SKM-1 (cell line): ENCODE data around the gene TOM1.

ENCODE experiments used
- DNase-seq: peaks from one replicate; lab custom pipeline; 2025; ENCODE audit not compliant: unreplicated experiment; lab: John Stamatoyannopoulos, UW

Gene TOM1

DNA sequence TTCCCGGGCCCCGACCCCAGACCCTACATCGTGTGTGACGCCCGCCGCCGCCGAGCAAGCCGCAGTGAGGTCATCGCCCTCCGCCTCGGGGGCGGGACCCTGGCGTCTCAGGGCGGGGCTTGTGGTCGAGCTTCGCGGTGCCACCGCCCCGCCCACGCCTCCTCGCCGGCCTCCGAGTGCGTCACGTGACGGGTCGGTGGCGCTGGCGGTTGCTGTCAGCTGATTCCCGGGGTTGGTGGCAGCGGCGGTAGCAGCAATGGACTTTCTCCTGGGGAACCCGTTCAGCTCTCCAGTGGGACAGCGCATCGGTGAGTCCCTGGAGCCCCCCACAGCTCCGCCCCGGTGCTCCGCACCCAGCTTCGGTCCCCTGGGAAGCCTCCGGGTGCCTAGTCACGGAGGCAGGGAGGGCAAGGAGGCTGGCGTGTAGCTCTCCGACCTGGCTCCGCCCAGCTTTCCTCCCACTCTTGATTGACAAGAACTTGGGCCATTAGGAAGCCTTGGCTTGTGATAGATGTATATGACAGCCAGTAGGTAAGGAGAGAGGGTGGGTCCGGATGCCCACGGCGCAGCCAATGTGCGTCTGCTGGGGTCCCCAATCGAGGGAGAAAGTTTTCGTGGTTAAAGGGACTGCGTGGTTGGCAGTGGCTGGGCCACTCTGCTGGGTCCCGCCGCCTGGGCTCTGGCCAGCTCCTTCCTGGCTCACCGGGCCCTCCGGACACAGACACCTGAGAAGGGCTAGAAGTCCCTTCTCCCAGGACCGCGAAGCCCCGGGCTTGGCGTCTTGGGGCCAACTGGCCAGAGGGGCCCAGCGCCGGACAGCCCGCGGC, at the start of gene TOM1:
Gene TOM1, plus strand, starts transcription at position 222 of the 827 bp plus-strand sequence. Its CDS starts 35 bp downstream, at position 257.
- peak; percentile 91 for DNase-seq

DNA sequence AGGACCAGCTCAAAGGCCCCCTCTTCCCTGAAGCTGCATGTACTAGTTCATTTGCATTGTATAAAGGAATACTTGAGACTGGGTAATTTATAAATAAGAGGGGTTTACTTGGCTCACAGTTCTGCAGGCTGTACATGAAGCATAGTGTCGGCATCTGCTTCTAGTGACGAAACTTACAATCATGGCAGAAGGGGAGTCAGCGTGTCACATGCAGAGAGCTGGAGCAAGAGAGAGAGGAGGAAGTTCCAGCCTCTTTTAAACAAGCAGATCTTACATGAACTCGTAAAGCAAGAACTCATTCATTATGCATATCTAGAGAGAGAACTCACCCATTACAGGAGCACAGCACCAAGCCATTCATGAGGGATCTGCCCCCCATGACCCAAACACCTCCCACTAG, 49.5 kb upstream of the TOM1 start:
- DNase-seq = no peak

DNA sequence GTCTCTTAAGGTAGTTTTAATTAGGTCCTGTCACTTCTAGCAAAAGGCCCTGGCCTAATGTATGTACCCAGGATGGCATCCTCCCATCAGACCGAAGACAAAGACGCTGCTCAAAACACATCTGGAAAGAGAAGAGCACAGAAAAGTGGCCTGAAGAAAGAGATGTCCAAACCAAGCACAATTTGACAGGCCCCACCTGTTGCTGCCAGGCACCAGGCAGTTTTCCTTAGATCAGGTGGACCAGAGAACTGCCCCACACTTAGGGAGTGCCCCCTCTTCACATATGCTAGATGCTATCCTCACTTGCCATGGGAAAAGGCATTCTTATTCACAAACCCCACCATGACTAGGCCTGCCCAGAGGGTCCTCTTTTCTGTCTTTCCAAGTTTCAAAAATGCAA, 45.7 kb upstream of the TOM1 start:
- no peak for DNase-seq

DNA sequence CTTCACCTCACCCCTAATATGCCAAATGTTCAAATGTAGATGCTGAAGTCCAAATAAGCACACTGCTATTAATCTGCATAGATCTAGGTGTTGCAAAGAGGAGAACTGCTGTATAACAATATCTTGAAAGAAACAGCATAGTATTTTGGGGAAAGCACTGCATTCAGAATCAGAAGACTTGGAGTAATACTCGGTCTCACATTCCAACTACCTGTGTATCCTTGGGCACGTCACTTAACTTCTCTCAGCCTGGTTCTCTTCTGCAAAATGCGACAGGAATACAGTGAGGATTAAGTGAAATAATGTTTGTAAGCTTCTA, 42.7 kb upstream of the TOM1 start:
- no peak for DNase-seq

DNA sequence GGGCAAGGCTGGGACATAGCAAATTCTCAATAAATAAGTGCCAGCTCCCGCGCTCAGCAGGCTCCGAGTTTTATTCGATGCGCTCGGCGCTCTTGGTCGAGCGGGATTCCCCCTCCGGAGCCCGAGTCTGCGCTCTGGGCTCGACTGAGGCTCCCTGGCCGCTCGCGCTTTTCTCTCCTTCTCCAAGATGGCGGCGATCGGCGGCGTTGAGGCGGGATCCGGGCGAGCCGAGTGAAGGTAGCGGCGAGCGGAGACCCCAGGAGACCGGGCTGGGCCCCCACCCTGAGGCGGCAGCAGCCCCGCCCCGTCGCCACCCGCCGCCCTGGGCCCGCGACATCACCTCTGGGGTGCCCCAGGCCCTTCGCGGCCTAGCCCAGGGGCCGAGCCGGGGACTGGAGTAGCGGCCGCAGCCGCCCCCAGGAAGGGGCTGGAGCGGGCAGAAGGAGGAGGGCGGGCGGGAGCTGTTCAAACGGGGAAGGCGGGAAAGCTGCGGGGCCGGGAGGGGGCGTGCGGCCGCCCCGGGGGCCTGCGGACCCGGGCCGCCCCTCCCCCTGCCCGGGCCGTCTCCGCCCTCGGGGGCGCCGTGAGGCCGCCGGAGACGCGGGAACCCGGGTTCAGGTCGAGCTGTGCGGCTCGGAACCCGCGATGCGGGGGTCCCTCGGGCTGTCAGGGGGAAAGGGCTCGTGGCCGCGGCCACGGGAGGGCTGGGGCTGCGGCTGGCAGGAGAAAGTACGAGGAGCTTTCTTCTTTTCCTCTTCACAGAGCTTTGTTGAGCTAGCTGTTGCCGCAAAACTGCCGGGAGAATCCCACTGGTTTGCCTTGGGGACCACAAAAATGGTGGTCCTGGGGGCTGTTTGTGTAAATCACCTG, 42.1 kb upstream of the TOM1 start, which contains the start of gene HMGXB4:
Gene HMGXB4, plus strand, starts transcription at position 173 of the 870 bp plus-strand sequence. CDS start 4,898 bp downstream, outside the sequence.
- DNase-seq = peak; percentile 54

DNA sequence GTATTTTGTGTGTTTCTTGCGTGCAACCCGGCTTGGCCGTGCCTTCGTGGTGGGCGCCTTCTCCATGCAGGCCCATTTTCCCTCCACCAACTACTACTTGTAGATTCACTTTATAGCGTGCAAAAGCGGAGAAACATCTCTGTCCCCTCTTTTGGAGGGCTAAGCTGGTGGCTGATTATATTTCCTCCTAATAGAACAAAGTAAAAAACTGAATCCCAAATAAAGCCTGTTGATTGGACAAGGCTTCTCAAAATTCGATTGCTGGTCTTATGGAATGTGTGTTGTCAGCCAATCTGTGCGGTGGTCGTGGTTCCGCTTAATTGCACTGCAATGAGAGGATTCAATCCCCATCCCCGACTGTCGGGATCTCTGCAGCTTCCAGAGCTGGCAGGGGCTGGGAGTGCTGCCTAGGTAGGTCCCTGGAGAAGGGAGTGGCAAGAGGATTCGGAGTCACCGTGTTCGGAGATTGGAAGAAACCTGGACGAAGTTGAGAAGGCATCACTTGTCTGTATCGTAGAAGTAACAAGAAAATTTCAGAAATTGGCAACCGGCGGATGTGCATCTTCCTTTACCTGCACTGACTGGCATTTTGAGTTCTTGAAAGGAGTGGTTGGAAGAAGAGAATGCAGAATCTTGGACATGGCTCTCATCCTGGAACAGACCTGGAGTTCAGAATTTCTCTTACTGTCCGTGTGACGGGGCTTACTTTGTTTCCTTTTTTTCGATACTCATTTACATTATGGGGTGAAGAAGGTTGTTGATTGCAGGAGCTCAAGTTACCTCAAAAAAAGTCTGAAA, 41.3 kb upstream of the TOM1 start:
- DNase-seq = no peak

DNA sequence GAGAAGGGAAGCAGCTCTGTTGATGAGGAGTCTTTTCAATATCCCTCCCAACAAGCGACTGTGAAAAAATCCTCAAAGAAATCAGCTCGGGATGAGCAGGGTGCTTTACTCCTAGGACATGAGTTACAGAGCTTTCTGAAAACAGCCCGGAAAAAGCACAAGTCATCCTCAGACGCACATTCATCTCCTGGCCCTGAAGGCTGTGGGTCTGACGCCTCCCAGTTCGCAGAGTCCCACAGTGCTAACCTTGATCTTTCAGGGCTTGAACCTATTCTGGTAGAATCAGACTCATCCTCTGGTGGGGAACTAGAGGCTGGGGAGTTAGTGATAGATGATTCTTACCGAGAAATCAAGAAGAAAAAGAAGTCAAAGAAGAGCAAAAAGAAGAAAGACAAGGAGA, 34.7 kb upstream of the TOM1 start:
- DNase-seq = no peak

DNA sequence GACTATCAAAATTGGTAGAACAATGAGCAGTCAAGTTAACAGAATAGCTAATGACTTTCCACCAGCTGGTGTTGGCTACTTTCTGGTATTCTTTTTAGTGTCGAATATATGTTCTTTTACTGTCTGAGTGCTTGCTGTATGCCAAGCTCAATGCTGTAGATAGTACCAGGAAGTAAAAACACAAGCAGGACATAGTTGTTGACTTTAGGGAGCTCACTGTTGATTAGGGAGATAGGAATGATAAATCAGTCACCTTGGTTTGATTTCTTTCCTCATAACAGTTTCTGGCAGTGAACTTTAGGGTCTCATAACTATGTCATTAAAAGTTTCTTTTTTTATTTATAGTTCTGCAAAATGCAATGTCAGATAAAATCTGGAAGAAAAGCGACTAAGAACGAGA, 33.4 kb upstream of the TOM1 start:
- DNase-seq = no peak

DNA sequence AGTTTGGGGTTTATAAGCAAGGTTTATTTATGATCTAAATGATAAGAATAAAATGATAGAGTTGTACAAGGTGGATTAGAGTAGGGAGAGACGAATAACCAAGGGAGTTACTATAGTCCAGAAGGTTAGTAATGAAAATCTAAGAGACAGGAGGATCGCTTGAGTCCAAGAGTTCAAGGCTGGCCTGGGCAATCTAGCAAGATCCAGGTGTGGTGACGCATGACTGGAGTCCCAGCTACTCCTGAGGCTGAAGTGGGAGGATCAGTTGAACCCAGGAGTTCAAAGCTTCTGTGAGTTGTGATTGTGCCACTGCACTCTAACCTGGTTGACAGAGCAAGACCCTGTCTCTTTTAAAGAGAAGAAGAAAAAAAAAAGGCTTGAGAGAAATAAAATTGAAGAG, 30.1 kb upstream of the TOM1 start:
- DNase-seq = no peak

DNA sequence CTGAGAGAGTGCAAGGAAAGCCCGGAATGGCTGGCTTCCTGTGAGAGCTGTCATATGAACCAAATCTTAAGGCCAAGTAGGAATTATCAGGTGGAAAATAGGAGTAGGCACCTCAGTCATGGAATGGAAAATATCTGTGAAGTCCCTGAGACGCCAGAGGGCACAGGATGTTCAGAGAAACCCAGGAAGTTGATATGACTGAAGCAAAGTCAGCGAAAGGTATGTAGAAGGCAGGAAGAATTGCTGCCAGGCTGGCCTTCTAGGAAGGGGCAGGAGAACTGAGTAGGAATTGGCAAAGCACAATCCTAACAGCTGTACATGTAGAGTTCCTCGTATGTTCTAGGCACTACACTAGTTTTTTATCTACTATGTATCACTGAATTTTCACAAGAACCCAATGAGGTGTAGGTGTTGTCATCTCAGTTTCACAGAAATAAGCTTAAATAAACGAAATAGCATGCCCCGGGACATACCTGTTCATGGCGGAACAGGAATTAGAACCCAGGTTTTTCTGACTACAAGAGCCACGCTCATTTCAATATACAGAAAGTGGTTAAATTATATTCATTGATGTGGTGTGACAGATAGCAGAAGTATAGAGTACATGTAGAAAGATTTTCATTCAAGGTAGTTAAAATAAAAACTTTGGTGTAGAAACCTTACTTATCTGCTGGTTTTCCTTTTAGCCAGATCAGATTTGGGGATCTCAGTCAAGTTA, 25.4 kb upstream of the TOM1 start:
- no peak for DNase-seq

DNA sequence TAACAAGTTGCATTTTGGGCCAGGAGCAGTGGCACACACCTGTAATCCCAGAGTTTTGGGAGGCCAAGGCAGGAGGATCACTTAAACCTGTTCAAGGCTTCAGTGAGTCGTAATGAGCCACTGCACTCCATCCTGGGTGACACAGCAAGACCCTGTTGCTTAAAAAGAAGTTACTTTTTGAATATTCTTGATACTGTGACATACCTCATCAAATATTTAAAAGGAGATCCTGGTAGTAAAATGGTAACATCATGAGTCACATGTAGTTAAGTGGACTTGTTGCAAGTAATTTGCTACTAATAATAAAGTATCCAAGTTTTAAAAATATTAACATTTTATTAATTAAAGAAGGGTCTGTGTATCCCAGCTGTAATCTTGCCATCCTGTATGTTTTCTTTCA, 24.1 kb upstream of the TOM1 start:
- no peak for DNase-seq

DNA sequence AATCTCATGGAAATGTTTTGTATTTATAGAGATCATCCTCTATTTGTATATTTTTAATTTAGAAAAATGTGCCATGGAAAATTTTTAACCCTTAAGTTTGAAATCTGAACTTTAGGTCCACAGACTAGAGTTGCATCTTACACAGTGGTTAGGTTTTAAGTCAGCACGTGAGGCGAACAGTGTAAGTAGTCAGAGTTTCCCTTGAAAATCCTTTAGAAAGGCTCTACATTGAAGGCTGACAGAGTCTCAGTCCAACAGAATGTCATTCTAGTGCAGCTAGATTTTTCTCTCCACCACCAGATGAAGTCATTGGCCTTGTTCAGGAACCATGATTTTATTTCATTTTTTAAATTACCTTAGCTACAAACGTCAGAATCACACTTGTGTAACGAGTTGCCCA, 23.7 kb upstream of the TOM1 start:
- no peak for DNase-seq

DNA sequence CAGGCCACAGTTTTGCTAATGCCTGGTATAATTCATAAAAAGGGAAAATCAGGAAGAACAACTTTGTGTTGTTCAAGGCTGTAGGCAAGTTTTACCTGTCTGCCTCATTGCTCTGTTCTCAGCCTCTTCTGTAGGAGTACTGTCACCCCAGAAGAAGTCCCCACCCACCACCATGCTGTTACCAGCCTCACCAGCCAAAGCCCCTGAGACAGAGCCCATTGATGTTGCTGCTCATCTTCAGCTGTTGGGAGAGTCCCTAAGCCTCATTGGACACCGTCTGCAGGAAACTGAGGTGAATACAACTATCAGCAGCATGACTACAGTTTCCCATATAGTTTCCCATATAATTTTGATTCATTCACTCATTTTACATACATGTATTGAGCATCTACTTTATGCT, 11.6 kb upstream of the TOM1 start:
- DNase-seq = no peak

DNA sequence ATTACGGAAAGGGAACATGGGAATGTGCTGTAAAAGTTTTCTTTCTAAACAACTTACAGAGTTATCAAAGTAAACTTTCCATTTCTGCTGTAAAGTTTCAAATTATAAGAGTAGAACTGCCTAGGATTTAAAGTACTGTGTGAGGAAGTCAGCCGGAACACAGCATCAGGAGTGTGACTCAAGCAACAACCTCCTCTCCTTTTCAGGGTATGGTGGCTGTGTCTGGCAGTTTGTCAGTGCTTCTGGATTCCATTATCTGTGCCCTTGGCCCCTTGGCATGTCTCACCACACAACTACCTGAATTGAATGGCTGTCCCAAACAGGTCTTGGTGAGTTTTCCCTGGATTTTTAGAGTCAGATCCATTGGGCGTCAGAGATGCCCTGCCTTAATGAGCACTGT, 6.9 kb upstream of the TOM1 start:
- DNase-seq = no peak

DNA sequence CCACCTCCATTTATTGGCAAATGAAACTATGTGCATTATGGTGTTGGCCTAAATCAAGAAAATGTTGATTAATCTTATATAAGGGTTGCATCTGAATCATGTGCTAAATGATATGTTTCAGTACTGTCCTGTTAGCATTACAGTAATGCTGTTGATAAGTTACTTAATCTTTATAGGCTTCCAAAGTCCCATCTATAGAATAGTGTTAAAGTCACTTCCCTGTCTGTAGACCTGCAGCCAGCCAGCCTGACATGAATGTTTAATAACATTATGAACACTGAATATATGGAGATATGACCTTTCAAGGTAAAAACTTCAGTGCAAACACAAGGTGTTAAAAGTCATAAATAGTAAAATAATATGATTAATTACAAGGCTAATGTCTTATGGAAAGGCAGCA, 3.6 kb upstream of the TOM1 start:
- no peak for DNase-seq

DNA sequence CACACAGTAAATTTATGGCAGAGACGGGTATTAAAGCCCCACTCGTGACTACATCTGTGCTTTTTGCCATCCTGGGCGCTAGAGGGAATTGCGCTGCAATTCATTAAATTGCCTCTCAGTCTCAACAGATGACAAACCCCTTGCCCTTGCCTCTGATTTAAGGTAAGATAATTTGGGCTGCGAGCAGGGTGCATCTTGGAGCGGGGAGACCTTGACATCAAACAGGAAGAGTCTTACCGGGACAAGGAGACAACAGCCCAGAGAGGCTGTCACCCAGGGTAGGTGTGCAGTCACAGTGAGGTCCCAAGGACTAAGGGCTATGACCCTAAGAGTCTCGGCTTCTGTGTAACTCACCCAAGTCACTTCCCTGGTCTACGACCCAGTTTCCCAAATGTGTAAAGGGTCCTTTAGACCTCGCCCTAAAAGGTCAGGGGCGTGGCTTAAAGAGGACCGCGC, 449 bp upstream of the TOM1 start:
- DNase-seq = no peak

DNA sequence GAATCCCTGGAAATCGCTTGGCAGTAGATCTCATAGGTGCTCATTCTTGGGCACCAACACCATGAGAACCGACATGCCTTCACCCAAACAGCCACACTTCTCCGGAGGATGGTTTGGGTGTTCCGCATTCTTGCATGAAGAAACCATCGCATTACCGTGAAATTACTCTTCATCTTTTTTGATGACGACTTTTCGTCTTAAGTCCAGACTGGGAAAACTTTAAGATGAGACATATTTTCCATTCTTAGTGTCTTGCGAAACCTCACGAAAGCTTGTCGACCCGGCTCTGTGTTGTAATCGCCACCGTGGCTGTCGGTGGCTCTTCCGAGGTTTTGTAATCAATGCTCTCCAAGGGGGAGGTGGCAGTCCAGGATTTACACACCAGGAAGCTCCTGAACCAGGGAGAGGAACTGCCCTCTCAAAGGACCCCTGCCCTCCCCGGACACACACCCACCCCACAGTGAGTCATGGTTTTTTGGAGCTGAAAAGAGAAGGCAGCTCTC, 1.7 kb downstream of the TOM1 start:
- DNase-seq = peak; percentile 95

DNA sequence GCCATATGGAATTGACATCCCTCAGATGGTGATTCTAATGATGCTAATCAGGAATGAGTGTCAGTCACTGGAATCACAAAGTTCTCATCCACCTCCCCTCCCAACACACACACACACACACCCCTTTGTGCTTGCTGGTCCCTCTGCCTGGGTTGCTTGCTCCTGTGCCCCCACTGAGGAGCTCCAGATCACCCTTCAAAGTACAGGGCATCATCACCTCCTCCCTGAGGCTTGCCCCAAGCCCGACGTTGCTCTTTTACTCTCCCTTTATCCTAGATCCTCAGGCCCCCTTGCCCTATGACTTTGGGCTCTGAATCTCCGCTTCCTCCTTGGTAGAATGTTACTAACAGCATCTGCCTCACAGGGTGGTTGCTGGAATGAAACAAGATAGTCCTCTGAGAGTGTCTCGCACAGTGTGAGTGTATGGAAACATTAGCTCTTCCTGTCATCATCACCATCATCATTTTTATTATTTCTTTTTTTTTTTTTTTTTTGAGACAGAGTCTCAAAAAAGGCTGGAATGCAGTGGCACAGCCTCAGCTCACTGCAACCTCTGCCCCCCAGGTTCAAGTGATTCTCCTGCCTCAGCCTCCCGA, 3.4 kb downstream of the TOM1 start:
- DNase-seq = no peak

DNA sequence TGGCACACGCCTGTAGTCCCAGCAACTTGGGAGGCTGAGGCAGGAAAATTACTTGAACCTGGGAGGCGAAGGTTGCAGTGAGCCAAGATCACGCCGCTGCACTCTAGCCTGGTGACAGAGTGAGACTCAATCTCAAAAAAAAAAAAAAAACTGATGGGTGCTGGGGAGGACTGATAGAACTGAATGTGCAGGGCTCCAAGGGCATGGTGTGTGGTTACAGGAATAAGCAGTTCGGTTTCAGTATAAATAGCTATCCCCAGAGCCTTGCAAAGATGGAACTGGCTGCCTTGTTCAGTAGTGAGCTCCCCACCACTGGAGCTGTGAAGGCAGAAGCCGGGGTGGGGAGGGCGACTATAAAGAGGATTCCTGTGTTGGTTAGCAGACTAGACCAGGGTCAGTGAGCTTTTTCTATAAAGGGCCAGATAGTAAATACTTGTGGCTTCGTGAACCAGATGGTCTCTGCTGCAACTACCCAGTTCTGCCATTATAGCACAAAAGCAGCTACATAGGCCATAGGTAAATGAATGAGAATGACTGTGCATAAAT, 5.9 kb downstream of the TOM1 start:
- DNase-seq = no peak
